ENCODE results near the gene PTPN23. TPM values are rescaled to one million over a fixed set of nuclear protein-coding genes. Genes with fewer than 3 reads are reported as not detected.

Gene PTPN23
- total and polyA plus RNA-seq, 2 experiments from 2014 or later: 11.9 to 20.5 TPM

DNA sequence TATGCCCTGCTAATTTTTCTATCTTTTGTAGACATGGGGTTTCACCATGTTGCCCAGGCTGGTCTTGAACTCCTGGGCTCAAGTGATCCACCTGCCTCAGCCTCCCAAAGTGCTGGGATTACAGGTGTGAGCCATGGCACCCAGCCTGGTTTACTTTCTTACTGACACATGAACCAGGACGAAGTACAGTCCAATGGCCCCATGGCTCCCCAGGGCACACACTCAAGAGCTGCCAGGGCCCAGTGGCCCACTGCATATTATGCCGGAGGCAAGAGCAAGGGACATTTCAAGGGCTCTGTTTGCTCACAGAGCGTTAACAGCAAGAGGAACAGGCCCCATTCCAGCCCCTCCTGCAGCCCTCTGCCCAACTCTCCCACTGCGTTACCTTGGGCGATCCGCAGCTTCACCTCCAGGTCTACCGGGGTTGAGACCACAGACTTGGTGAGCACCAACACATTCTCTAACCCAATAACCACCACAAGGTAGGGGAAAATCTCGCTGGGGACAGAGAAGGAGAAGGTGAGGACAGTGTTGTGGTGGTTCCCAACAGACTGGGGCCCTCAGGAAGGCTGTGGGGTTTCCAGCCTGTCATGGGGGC, 42.8 kb downstream of the PTPN23 start:
- Histone ChIP-seq H2AFZ (no peak overlapping the region), H3K4me3 (no peak overlapping the region), H3K79me2 (peaks cover 6% of the 10 kb centered on the region), H3K27ac (no peak overlapping the region), H3K4me2 (no peak overlapping the region), H4K20me1 (ENCODE audit: insufficient read depth, poor library complexity, severe bottlenecking) (no peaks in the 10 kb centered on the region), H3K9me3 (ENCODE audit: low read depth) (no peaks in the 10 kb centered on the region), H3K9me2 (replicated peaks; ENCODE audit: insufficient read depth) (no peaks in the 10 kb centered on the region), H3K27me3 (no peaks in the 10 kb centered on the region), H3K36me3 (replicated peaks; ENCODE audit: insufficient read depth, low read depth) (no peaks in the 10 kb centered on the region), H3K4me1 (ENCODE audit: insufficient read depth) (peaks cover 11% of the 10 kb centered on the region)
- WGBS (ENCODE audit: low lambda C conversion rate, missing lambda C conversion rate): 97% methylated on average over 8 of the region's 8 CpGs
- DNase-seq (ENCODE audit: low spot score): no peak
- TF ChIP-seq EZH2 (IDR thresholded peaks at IDR 0.05; ENCODE audit: borderline replicate concordance) (no peak), EZH2phosphoT487 (IDR thresholded peaks at IDR 0.05; ENCODE audit: low read depth, severe bottlenecking, unreplicated experiment) (no peak), CTCF (IDR thresholded peaks at IDR 0.05; ENCODE audit: poor library complexity) (no peak)

DNA sequence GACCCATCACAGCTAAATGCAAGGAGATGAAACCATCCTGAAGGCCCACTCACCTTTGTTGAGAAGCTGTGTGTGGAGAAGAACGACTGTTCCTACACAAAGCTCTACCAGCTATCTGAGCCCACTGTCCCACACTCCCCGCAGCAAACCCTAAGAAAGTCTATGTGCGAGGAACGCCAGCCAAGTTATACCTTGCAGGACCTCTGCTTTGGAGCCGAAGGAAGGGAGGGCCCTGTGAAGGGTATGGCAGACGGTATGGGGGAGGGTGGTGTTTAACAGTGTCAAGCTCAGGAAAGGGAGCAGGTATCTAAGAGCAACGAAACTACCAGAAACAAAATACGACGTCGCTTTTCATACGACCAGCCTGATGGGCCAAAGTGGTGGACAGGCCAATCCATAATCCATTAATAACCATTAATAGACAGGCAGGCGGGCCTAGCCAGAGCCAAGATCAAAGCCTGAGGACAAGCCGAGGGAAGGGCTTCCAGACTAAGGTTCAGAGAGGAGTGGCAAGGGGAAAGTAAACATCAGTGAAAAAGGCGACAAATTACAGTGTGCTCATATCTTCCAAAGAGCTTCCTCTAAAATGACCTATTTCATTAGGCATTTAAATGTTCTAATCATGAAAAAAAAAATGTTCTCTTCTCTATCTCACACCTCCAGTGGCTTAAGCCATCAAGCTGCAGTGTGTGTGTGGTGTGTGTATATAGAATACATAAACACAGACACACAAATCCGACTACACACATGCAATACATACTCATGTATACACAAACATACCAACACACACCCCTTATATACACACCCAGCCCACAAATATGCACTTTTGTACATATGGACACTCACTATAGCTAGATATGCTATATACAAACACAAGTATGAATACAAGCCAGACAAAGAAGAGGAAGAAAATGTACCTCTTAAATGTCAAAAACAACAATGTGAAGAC, 43.9 kb downstream of the PTPN23 start:
- no peak for DNase-seq (ENCODE audit: low spot score)
- no peaks in the 10 kb centered on the region for H3K9me3 ChIP-seq (ENCODE audit: low read depth)
- no peaks in the 10 kb centered on the region for H3K36me3 ChIP-seq (replicated peaks; ENCODE audit: insufficient read depth, low read depth)
- H3K4me3 ChIP-seq: no peak overlapping the region
- no peaks in the 10 kb centered on the region for H4K20me1 ChIP-seq (ENCODE audit: insufficient read depth, poor library complexity, severe bottlenecking)
- no peak overlapping the region for H2AFZ ChIP-seq
- H3K27ac ChIP-seq: peak overlapping the region; percentile 87
- no peaks in the 10 kb centered on the region for H3K9me2 ChIP-seq (replicated peaks; ENCODE audit: insufficient read depth)
- peak overlapping the region; percentile 7 for H3K4me2 ChIP-seq
- peaks cover 16% of the 10 kb centered on the region for H3K79me2 ChIP-seq
- WGBS (ENCODE audit: low lambda C conversion rate, missing lambda C conversion rate): 78% methylated on average over 15 of the region's 15 CpGs
- H3K4me1 ChIP-seq (ENCODE audit: insufficient read depth): peaks cover 11% of the 10 kb centered on the region
- no peaks in the 10 kb centered on the region for H3K27me3 ChIP-seq
- TF ChIP-seq EZH2 (IDR thresholded peaks at IDR 0.05; ENCODE audit: borderline replicate concordance): no peak
- no peak for TF ChIP-seq EZH2phosphoT487 (IDR thresholded peaks at IDR 0.05; ENCODE audit: low read depth, severe bottlenecking, unreplicated experiment)
- TF ChIP-seq CTCF (IDR thresholded peaks at IDR 0.05; ENCODE audit: poor library complexity): no peak

DNA sequence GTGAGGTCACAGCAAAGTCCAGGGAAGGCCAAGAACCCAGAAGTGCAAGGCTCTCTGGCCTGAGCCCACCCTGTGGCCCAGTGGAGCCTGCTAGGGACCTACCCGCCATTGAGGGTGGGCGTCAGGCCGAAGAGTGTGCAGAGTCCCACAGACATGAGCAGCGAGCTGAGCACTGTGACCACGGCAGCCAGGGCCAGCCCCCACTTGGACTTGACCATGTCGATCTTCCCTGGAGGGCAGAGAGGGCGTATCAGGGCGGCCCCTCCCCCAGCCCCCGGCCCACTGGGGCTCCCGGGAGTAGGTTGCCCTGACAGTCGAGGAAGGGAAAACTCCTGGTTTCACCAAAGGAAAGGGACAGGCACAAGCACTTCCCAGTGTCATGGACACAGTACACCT, 44.6 kb downstream of the PTPN23 start:
- no peaks in the 10 kb centered on the region for H3K36me3 ChIP-seq (replicated peaks; ENCODE audit: insufficient read depth, low read depth)
- peak overlapping the region; percentile 87 for H3K27ac ChIP-seq
- H2AFZ ChIP-seq: no peak overlapping the region
- TF ChIP-seq CTCF (IDR thresholded peaks at IDR 0.05; ENCODE audit: poor library complexity) (no peak), EZH2phosphoT487 (IDR thresholded peaks at IDR 0.05; ENCODE audit: low read depth, severe bottlenecking, unreplicated experiment) (no peak), EZH2 (IDR thresholded peaks at IDR 0.05; ENCODE audit: borderline replicate concordance) (no peak)
- no peak overlapping the region for H3K4me3 ChIP-seq
- H3K4me1 ChIP-seq (ENCODE audit: insufficient read depth): peaks cover 11% of the 10 kb centered on the region
- H3K27me3 ChIP-seq: no peaks in the 10 kb centered on the region
- no peaks in the 10 kb centered on the region for H3K9me2 ChIP-seq (replicated peaks; ENCODE audit: insufficient read depth)
- WGBS (ENCODE audit: low lambda C conversion rate, missing lambda C conversion rate): 94% methylated on average over 10 of the region's 11 CpGs
- peaks cover 22% of the 10 kb centered on the region for H3K79me2 ChIP-seq
- no peaks in the 10 kb centered on the region for H4K20me1 ChIP-seq (ENCODE audit: insufficient read depth, poor library complexity, severe bottlenecking)
- H3K4me2 ChIP-seq: peak overlapping the region; percentile 2
- no peak for DNase-seq (ENCODE audit: low spot score)
- no peaks in the 10 kb centered on the region for H3K9me3 ChIP-seq (ENCODE audit: low read depth)
